Astrocyte of the cerebellum (primary cell): ENCODE measurements around the gene MVK.

Experiments
- DNase-seq: peaks from one replicate; pipeline ENCODE4 v3.0.0-alpha.2; 2011; ENCODE audit warnings: low read depth
- H3K4me3 ChIP-seq: 2 replicates; pipeline ENCODE4 v1.5.1; 2011; ENCODE audit warnings: mild to moderate bottlenecking, low read depth, low read length, moderate library complexity
- CTCF ChIP-seq: IDR thresholded peaks from 2 replicates; pipeline ENCODE4 v1.5.1; 2012; ENCODE audit warnings: low read length, low read depth, moderate library complexity, mild to moderate bottlenecking; ENCODE audit errors: missing control alignments
- in situ Hi-C: cut with HindIII; loops from 2 replicates; pipeline ENCODE4 v1.10.0; 2017; ENCODE audit warnings: low sequenced_read_pairs

Gene MVK

DNA sequence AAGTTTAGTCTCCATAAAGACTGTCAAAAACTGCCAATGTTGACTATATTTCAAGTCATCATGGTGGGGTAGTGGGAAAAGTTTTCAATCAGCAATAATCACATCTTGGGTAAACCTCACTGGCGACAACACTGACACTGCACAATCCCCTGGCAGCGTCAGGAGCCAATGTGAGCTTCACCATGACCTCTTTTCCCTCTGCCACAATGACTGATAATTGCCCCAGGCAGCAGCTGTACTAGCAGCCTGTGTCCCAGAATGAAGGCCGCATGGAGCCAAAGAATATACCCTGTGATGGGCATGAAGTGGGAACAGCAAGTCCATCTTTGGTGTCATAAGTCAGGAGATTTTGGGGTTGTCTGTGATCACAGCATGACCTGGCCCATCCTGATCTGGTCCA, 5.6 kb upstream of the MVK start:
- DNase-seq, result no peak
- TF ChIP-seq CTCF, result no peak
- no peak overlapping the region for H3K4me3 ChIP-seq
- in situ Hi-C loops, result no loop called here

DNA sequence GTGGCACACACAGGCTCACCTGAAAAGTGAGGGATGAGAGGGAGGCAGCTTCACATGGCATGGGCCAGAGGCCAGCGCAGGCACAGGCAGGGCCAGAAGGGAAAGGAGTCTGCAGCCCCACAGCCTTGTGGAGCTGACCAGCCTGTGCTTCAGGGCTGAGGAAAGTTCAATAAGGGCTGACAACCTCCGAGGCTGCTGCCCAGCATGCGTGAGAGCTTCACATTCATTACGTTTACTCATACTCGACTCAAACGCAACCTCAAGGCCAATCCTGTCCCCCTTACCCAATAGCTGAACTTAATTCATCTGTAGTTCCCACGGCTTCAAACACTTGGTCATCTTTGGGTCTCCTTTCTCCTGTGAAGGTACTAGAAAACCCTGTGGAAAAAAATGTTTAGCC, 5.1 kb upstream of the MVK start:
- DNase-seq, result no peak
- no peak overlapping the region for H3K4me3 ChIP-seq
- no peak for TF ChIP-seq CTCF
- in situ Hi-C loops, result no loop called here

DNA sequence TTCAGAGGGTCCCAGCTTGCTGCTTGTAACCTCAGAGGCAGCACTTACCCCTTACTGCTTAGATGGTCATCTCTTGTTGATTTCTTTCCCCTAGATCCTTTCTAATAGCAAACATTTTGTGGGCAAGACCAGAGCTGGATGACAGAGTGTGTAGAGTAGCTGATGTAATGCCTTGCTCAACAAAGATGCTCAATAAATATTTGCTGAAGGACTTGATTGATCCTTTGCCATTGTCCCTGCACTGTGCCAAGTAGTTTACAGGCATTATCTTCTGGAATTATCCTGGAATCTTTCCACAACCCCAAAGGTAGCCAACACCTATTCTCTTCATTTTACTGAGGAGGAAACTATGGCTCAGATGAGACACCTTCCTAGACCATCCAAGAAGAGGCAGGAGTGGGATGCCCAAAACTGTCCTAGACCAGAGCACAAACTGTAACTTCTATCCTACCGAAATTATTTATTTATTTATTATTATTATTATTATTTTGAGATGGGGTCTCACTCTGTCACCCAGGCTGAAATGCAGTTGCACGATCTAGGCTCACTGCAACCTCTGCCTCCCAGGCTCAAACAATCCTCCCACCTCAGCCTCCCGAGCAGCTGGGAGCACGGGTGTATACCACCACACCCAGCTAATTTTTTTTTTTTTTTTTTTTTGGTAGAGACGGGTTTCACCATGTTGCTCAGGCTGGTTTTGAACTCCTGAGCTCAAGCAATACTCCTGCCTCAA, 1.7 kb upstream of the MVK start:
- in situ Hi-C loops, result no loop called here
- no peak for TF ChIP-seq CTCF
- no peak overlapping the region for H3K4me3 ChIP-seq
- DNase-seq, result no peak

DNA sequence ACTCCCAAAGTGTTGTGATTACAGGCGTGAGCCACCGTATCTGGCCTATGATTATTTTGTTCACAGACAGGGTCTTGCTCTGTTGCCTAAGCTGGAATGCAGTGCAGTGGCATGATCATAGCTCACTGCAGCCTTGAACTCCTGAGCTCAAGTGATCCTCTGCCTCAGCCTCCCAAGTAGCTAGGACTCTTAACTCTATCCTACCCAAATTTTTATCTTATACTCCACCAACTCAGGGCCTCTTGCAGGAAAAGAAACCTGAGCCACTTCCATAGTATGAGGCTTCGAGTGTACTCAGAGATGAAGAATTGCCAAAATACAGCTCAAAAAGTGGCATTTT, 1.1 kb upstream of the MVK start:
- peak overlapping the region; percentile 73 for H3K4me3 ChIP-seq
- DNase-seq, result no peak
- no peak for TF ChIP-seq CTCF
- in situ Hi-C loops, result no loop called here

- in situ Hi-C loops, result no loop called here
- TF ChIP-seq CTCF, result no peak
- DNase-seq, result no peak
- H3K4me3 ChIP-seq, result peak overlapping the region; percentile 73
Measured at GRCh38 chr12:109573914-109574244, 285 bp downstream of the MVK start.

GRCh38 chr12:109575683-109576082, 2.1 kb downstream of the MVK start:
- H3K4me3 ChIP-seq, result no peak overlapping the region
- DNase-seq, result no peak
- no peak for TF ChIP-seq CTCF
- in situ Hi-C loops, result no loop called here

DNA sequence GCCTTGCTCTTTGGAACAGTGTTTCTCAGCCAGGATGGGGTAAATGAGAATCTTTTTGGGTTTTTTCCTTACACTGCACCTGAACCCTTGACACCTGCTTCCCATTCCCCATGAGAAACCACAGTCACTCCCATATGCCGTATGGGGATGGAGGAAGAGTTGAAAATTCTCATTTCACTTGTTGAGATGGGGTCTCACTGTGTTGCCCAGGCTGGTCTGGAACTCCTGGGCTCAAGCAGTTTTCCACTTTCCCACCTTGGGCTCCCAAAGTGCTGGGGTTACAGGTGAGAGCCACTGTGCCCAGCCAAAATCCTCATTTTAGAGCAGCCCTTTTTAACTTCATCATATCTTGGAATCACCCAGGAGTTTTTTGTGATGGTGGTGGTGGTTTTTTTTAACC, 3.7 kb downstream of the MVK start:
- H3K4me3 ChIP-seq, result no peak overlapping the region
- in situ Hi-C loops, result no loop called here
- no peak for DNase-seq
- no peak for TF ChIP-seq CTCF
